Trophoblast cell (in vitro differentiated cells and primary cell): ENCODE results near the gene DCTN2.

Source experiments
- DNase-seq, 2 donors: peaks; one replicate each; pipeline ENCODE4 v3.0.0-alpha.2; 2016
- H2AFZ ChIP-seq: 2 replicates; pipeline ENCODE4 v1.6.1; 2013; ENCODE audit warnings: low read length, moderate library complexity, mild to moderate bottlenecking; ENCODE audit not compliant: insufficient read depth, poor library complexity
- H2AK5ac ChIP-seq: 2 replicates; pipeline ENCODE4 v1.6.1; 2013; ENCODE audit warnings: mild to moderate bottlenecking, low read length
- H2BK120ac ChIP-seq: 2 replicates; pipeline ENCODE4 v1.6.1; 2013; ENCODE audit warnings: low read length, mild to moderate bottlenecking, moderate library complexity; ENCODE audit not compliant: insufficient read depth, poor library complexity
- H2BK12ac ChIP-seq: 2 replicates; pipeline ENCODE4 v1.6.1; 2013; ENCODE audit warnings: mild to moderate bottlenecking, low read length, moderate library complexity
- H2BK5ac ChIP-seq: 2 replicates; pipeline ENCODE4 v1.6.1; 2013; ENCODE audit warnings: low read length, low read depth, moderate library complexity, mild to moderate bottlenecking; ENCODE audit not compliant: poor library complexity
- H3K14ac ChIP-seq: 2 replicates; pipeline ENCODE4 v1.6.1; 2013; ENCODE audit warnings: mild to moderate bottlenecking, low read length
- H3K18ac ChIP-seq: 2 replicates; pipeline ENCODE4 v1.6.1; 2013; ENCODE audit warnings: mild to moderate bottlenecking, low read length
- H3K23ac ChIP-seq: 2 replicates; pipeline ENCODE4 v1.6.1; 2013; ENCODE audit warnings: low read length
- H3K27ac ChIP-seq: 2 replicates; pipeline ENCODE4 v1.5.1; 2013; ENCODE audit warnings: low read depth, mild to moderate bottlenecking, inconsistent platforms, low read length, moderate library complexity
- H3K27me3 ChIP-seq: 2 replicates; pipeline ENCODE4 v1.6.1; 2013; ENCODE audit warnings: inconsistent platforms, mild to moderate bottlenecking, low read length, moderate library complexity; ENCODE audit not compliant: insufficient read depth
- H3K36me3 ChIP-seq, 2 experiments: 1 replicate in 1 of 2; 2 replicates in 1 of 2; pipeline ENCODE4 v1.6.1; 2013; ENCODE audit warnings: low read length in 2 of 2, mild to moderate bottlenecking in 2 of 2, moderate library complexity in 1 of 2; ENCODE audit not compliant: insufficient read depth in 2 of 2, control insufficient read depth in 1 of 2
- H3K4ac ChIP-seq: 2 replicates; pipeline ENCODE4 v1.6.1; 2013; ENCODE audit warnings: low read depth, mild to moderate bottlenecking, low read length, moderate library complexity
- H3K4me1 ChIP-seq, 2 experiments: 1 replicate in 1 of 2; 2 replicates in 1 of 2; pipeline ENCODE4 v1.6.1; 2013; ENCODE audit warnings: low read length in 2 of 2, mild to moderate bottlenecking in 2 of 2, moderate library complexity in 1 of 2; ENCODE audit not compliant: insufficient read depth in 2 of 2, control insufficient read depth in 1 of 2
- H3K4me2 ChIP-seq: 2 replicates; pipeline ENCODE4 v1.6.1; 2013; ENCODE audit warnings: inconsistent platforms, mild to moderate bottlenecking, low read length, moderate library complexity
- H3K4me3 ChIP-seq: 2 replicates; pipeline ENCODE4 v1.5.1; 2013; ENCODE audit warnings: mild to moderate bottlenecking, low read depth, low read length, inconsistent platforms
- H3K79me1 ChIP-seq: one replicate; pipeline ENCODE4 v1.6.1; 2013; ENCODE audit warnings: low read length
- H3K79me2 ChIP-seq: 2 replicates; pipeline ENCODE4 v1.6.1; 2013; ENCODE audit warnings: low read length, mild to moderate bottlenecking; ENCODE audit not compliant: control insufficient read depth, insufficient read depth, poor library complexity
- H3K9ac ChIP-seq: 2 replicates; pipeline ENCODE4 v1.6.1; 2013; ENCODE audit warnings: mild to moderate bottlenecking, low read length
- H3K9me3 ChIP-seq: 2 replicates; pipeline ENCODE4 v1.6.1; 2013; ENCODE audit warnings: low read depth, mild to moderate bottlenecking, control low read depth, inconsistent platforms, low read length; ENCODE audit not compliant: insufficient read depth
- H4K12ac ChIP-seq: 2 replicates; pipeline ENCODE4 v1.6.1; 2013; ENCODE audit warnings: low read depth, mild to moderate bottlenecking, low read length, moderate library complexity
- H4K8ac ChIP-seq: 2 replicates; pipeline ENCODE4 v1.6.1; 2013; ENCODE audit warnings: low read depth, mild to moderate bottlenecking, low read length, moderate library complexity
- H4K91ac ChIP-seq: one replicate; pipeline ENCODE4 v1.6.1; 2013; ENCODE audit warnings: low read depth, mild to moderate bottlenecking, low read length, moderate library complexity
- WGBS: extraction: QIAGEN DNeasy Blood & Tissue Kit; methylation state at CpG from one replicate; pipeline ENCODE4 v1.1.7; 2013; ENCODE audit warnings: missing lambda C conversion rate; ENCODE audit not compliant: insufficient read length, insufficient coverage; ENCODE audit errors: extremely low coverage; 5-methylcytosine and 5-hydroxymethylcytosine counted together

DCTN2 gene

DNA sequence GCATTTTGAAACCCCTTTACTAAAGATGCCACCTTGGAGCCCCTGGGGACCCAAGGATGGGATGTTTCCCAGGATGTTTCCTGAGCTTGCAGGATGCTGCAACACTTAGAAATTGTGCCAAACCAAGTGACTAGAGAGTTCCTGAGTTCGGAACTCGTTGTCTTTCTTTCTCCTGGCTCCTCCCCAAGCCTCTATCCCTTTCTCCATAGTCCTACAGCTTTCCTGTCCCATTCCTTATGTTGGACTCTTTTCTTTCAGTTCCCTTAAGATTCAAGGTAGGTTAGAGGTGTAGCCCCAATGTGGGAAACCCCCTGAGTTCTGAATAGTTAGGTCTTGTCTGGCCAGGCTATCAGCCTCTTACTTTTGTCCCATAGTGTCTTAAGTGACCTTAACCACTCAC, 1.5 kb upstream of the DCTN2 start:
- Histone ChIP-seq H3K27ac (no peak overlapping the region), H2BK5ac (no peak overlapping the region), H3K27me3 (peaks cover 22% of the 10 kb centered on the region), H3K9ac (no peak overlapping the region), H3K79me1 (peaks cover 5% of the 10 kb centered on the region), H3K36me3 (peaks cover 2 to 7% of the 10 kb centered on the region in 2 experiments), H3K23ac (no peak overlapping the region), H4K91ac (no peak overlapping the region), H2BK12ac (no peak overlapping the region), H3K4ac (no peak overlapping the region), H3K4me2 (no peak overlapping the region), H2AFZ (no peak overlapping the region), H2AK5ac (no peak overlapping the region), H3K4me1 (peaks cover 11 to 15% of the 10 kb centered on the region in 2 experiments), H4K12ac (no peak overlapping the region), H4K8ac (no peak overlapping the region), H3K14ac (no peak overlapping the region), H2BK120ac (no peak overlapping the region), H3K18ac (no peak overlapping the region), H3K9me3 (peaks cover 3% of the 10 kb centered on the region), H3K79me2 (peaks cover 8% of the 10 kb centered on the region), H3K4me3 (no peak overlapping the region)
- no CpG with 5 or more reads among the region's 2 CpGs for WGBS
- no peak for DNase-seq

DNA sequence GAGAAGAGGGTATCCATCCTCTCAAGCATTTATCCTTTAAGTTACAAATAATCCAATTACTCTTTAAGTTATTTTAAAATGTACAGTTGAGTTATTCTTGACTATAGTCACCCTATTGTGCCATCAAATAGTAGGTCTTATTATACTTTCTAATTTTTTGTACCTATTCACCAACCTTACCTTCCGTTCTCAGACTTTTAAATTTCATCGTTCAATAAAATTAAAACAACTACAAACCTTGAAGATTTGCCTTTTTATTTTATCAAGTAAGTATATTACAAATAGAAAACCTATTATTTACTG, 972 bp upstream of the DCTN2 start:
- no peak overlapping the region for H3K23ac ChIP-seq
- H3K4me2 ChIP-seq: no peak overlapping the region
- no peak overlapping the region for H2BK120ac ChIP-seq
- H4K8ac ChIP-seq: no peak overlapping the region
- peaks cover 5 to 8% of the 10 kb centered on the region in 2 experiments for H3K36me3 ChIP-seq
- H2AFZ ChIP-seq: no peak overlapping the region
- no peak overlapping the region for H3K18ac ChIP-seq
- peaks cover 3% of the 10 kb centered on the region for H3K9me3 ChIP-seq
- no peak overlapping the region for H3K27ac ChIP-seq
- H3K9ac ChIP-seq: no peak overlapping the region
- no peak overlapping the region for H4K91ac ChIP-seq
- H3K4me1 ChIP-seq: peaks cover 11% of the 10 kb centered on the region in 2 experiments
- H2AK5ac ChIP-seq: no peak overlapping the region
- H3K14ac ChIP-seq: no peak overlapping the region
- H3K4me3 ChIP-seq: no peak overlapping the region
- no peak overlapping the region for H4K12ac ChIP-seq
- WGBS: 100% methylated on average over 2 of the region's 2 CpGs
- peaks cover 22% of the 10 kb centered on the region for H3K27me3 ChIP-seq
- H3K4ac ChIP-seq: no peak overlapping the region
- peaks cover 5% of the 10 kb centered on the region for H3K79me1 ChIP-seq
- H2BK5ac ChIP-seq: no peak overlapping the region
- H2BK12ac ChIP-seq: no peak overlapping the region
- H3K79me2 ChIP-seq: peaks cover 8% of the 10 kb centered on the region
- DNase-seq: no peak

DNA sequence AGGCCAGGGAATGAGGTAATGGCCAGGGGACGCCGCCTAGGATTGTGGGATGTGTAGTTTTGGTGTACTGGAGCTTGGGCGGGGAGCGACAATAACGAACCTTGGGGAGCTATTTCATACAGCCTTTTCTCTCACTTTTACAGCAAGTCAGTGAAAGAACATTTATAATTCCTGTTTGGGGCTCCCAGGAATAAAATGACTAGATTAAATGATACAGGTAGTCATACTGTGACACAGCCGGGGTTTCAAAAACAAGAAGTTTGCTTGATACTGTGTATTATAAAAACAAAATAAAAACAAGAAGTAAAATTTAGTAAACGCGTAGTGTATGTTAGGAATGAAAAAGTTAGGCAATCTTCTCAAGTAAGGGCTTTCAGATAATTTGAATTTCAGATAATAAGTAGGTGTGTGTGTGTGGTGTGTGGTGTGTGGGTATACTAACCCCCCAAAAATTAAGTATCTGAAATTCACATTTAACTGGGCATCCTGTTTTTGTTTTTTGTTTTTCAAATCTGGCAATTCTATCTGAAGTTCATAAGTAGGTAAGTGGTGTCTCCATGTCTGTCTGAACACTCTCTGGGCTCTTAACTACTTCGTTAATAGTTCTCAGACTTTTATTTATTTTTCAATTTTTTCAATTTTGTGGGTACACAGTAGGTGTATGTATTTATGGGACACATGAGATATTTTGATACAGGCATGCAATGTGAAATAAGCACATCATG, 458 bp upstream of the DCTN2 start:
- H4K91ac ChIP-seq: no peak overlapping the region
- H3K4me1 ChIP-seq: peaks cover 7% of the 10 kb centered on the region in 2 experiments
- H3K79me2 ChIP-seq: peaks cover 8% of the 10 kb centered on the region
- no peak overlapping the region for H3K4me3 ChIP-seq
- H3K79me1 ChIP-seq: peaks cover 5% of the 10 kb centered on the region
- no peak overlapping the region for H3K23ac ChIP-seq
- no peak overlapping the region for H3K9ac ChIP-seq
- no peak overlapping the region for H2BK5ac ChIP-seq
- peaks cover 22% of the 10 kb centered on the region for H3K27me3 ChIP-seq
- no peak for DNase-seq
- no peak overlapping the region for H3K4ac ChIP-seq
- WGBS: no CpG with 5 or more reads among the region's 9 CpGs
- no peak overlapping the region for H2BK120ac ChIP-seq
- H4K8ac ChIP-seq: no peak overlapping the region
- peak overlapping the region; percentile 35 for H3K4me2 ChIP-seq
- peaks cover 3% of the 10 kb centered on the region for H3K9me3 ChIP-seq
- H4K12ac ChIP-seq: no peak overlapping the region
- H3K18ac ChIP-seq: no peak overlapping the region
- H3K14ac ChIP-seq: no peak overlapping the region
- H2AFZ ChIP-seq: no peak overlapping the region
- H3K27ac ChIP-seq: no peak overlapping the region
- H2AK5ac ChIP-seq: no peak overlapping the region
- H3K36me3 ChIP-seq: peaks cover 5 to 11% of the 10 kb centered on the region in 2 experiments
- no peak overlapping the region for H2BK12ac ChIP-seq

DNA sequence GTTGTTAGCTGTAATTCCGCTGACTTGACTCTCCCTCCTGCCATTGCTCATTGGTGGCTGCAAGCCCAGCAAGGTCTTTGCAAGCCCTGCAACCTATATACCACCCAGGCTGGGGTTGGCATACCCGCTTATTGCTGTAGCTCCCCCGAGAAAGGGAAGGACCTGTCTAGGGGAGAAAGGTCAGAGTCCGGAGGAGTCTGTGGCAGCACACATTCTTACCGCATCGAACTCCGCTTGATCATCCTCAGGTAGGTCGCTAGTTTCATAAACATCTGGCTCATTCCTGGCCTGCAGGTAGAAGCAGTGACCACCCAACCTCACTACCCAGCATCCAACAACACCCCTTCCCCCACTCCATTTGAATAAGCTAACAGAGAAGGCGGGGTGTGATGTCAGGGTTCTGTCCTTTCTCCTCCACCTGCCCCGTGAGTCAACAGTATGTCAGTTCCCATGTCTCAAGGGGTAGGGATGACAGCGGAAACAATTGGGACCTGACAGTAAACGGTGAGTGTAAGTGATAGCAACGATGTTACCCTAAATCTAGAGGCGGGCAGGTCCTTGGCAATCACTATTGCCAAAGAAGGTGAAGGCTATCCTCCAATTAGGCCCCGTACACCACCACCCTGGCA, 1.1 kb downstream of the DCTN2 start:
- H2BK12ac ChIP-seq: no peak overlapping the region
- H3K4me2 ChIP-seq: peak overlapping the region; percentile 87
- H3K27ac ChIP-seq: no peak overlapping the region
- H2AK5ac ChIP-seq: peak overlapping the region; percentile 33
- H4K12ac ChIP-seq: no peak overlapping the region
- WGBS: no CpG with 5 or more reads among the region's 15 CpGs
- peaks cover 5% of the 10 kb centered on the region for H3K79me1 ChIP-seq
- H3K9ac ChIP-seq: peak overlapping the region; percentile 99
- no peak overlapping the region for H2BK120ac ChIP-seq
- peak overlapping the region; percentile 96 for H3K4me3 ChIP-seq
- H3K14ac ChIP-seq: no peak overlapping the region
- peaks cover 8% of the 10 kb centered on the region for H3K79me2 ChIP-seq
- H4K91ac ChIP-seq: no peak overlapping the region
- DNase-seq: peak in 1 of 2 donors; percentile 18
- no peak overlapping the region for H2AFZ ChIP-seq
- peaks cover 3% of the 10 kb centered on the region for H3K9me3 ChIP-seq
- peaks cover 22% of the 10 kb centered on the region for H3K27me3 ChIP-seq
- H4K8ac ChIP-seq: peak overlapping the region; percentile 95
- H3K4me1 ChIP-seq: peaks cover 7% of the 10 kb centered on the region in 2 experiments
- H3K18ac ChIP-seq: no peak overlapping the region
- peak overlapping the region; percentile 93 for H3K4ac ChIP-seq
- peaks cover 9 to 19% of the 10 kb centered on the region in 2 experiments for H3K36me3 ChIP-seq
- no peak overlapping the region for H2BK5ac ChIP-seq
- no peak overlapping the region for H3K23ac ChIP-seq
